ENCODE measurements around the gene KLHDC1.

KLHDC1 gene

GRCh38 chr14:49755378-49755777 lies 62.5 kb downstream of the KLHDC1 start:
- no peak overlapping the region for H3K4me3 ChIP-seq (ENCODE audit: low read depth, low read length)
- no peak for DNase-seq (ENCODE audit: low read depth, low spot score)
- ChIA-PET POLR2A (no interaction called here), CTCF (no interaction called here)
- TF ChIP-seq CTCF (IDR thresholded peaks at IDR 0.05; ENCODE audit: insufficient read depth, low read length, missing control alignments), result no peak

- ChIA-PET POLR2A (no interaction called here), CTCF (interaction anchor here (1.6 kb wide), 1 partner anchor 128 kb away, joined by 3 read pairs; no protein-coding TSS in a partner anchor)
- no peak overlapping the region for H3K4me3 ChIP-seq (ENCODE audit: low read depth, low read length)
- TF ChIP-seq CTCF (IDR thresholded peaks at IDR 0.05; ENCODE audit: insufficient read depth, low read length, missing control alignments), result no peak
- no peak for DNase-seq (ENCODE audit: low read depth, low spot score)
These were observed 69.1 kb downstream of the KLHDC1 start for GRCh38 chr14:49761839-49762551.

- DNase-seq (ENCODE audit: low read depth, low spot score), result no peak
- no peak for TF ChIP-seq CTCF (IDR thresholded peaks at IDR 0.05; ENCODE audit: insufficient read depth, low read length, missing control alignments)
- POLR2A ChIA-PET, result interaction anchor here (0.7 to 2.9 kb wide), 8 partner anchors 16 to 182 kb away, joined by 3 to 15 read pairs (median 4); partner anchors contain the start of genes DNAAF2, POLE2 and RPS29
- H3K4me3 ChIP-seq (ENCODE audit: low read depth, low read length), result peak overlapping the region; percentile 96
- CTCF ChIA-PET, result interaction anchor here (1.0 to 3.5 kb wide), 5 partner anchors 8 to 305 kb away, joined by 3 to 27 read pairs (median 6); partner anchors contain the start of genes DNAAF2 and RPS29
These were observed 73.9 kb downstream of the KLHDC1 start for GRCh38 chr14:49766839-49767238.

GRCh38 chr14:49767270-49767570 lies 74.3 kb downstream of the KLHDC1 start:
- no peak for DNase-seq (ENCODE audit: low read depth, low spot score)
- no peak for TF ChIP-seq CTCF (IDR thresholded peaks at IDR 0.05; ENCODE audit: insufficient read depth, low read length, missing control alignments)
- ChIA-PET CTCF (interaction anchor here (1.0 to 3.5 kb wide), 6 partner anchors 8 to 305 kb away, joined by 3 to 27 read pairs (median 5); partner anchors contain the start of genes DNAAF2 and RPS29), POLR2A (interaction anchor here (0.7 to 2.9 kb wide), 9 partner anchors 17 to 182 kb away, joined by 3 to 15 read pairs (median 4); partner anchors contain the start of genes DNAAF2, POLE2 and RPS29)
- H3K4me3 ChIP-seq (ENCODE audit: low read depth, low read length), result peak overlapping the region; percentile 96

- H3K4me3 ChIP-seq (ENCODE audit: low read depth, low read length), result peak within 1 kb of the TSS; percentile 96
- POLR2A ChIA-PET, result interaction anchor here (0.7 to 2.9 kb wide), 14 partner anchors 12 to 183 kb away, joined by 3 to 16 read pairs (median 4); partner anchors contain the start of genes DNAAF2, MGAT2, NEMF and POLE2
- no peak for DNase-seq (ENCODE audit: low read depth, low spot score)
- peak; percentile 36 for TF ChIP-seq CTCF (IDR thresholded peaks at IDR 0.05; ENCODE audit: insufficient read depth, low read length, missing control alignments)
- CTCF ChIA-PET, result interaction anchor here (0.6 to 3.5 kb wide), 9 partner anchors 9 to 306 kb away, joined by 3 to 27 read pairs (median 3); partner anchors contain the start of genes DNAAF2 and RPS29
These were observed 74.8 kb downstream of the KLHDC1 start, which contains the start of gene KLHDC2 for GRCh38 chr14:49767571-49768300. Gene KLHDC2 (plus strand): TSS chr14:49768153. CDS start chr14:49768469, 316 bp downstream.
